GM23338 (cell line): Measurements from ENCODE around the gene CDK1. TPM values are rescaled to one million over a fixed set of nuclear protein-coding genes. Genes with fewer than 3 reads are reported as not detected.

Experiments
- ATAC-seq: fragments of 200-7000 bp; cut with Tn5 transposase; 3 replicates; pipeline ENCODE4 v1.9.1; 2020
- DNase-seq: peaks from one replicate; pipeline ENCODE4 v3.0.0-alpha.2; 2015; ENCODE audit warnings: low spot score
- H2AFZ ChIP-seq: fragments of 200-600 bp; sonication (generic); 2 replicates; pipeline ENCODE4 v1.8.0; 2016; ENCODE audit warnings: antibody characterized with exemption, mild to moderate bottlenecking, moderate library complexity
- H3F3A ChIP-seq: fragments of 200-600 bp; sonication (generic); replicated peaks from 2 replicates; pipeline ENCODE4 v1.8.0; 2017; ENCODE audit warnings: antibody characterized with exemption, mixed run types, low read depth
- H3K27ac ChIP-seq: fragments of 200-600 bp; sonication (generic); 2 replicates; pipeline ENCODE4 v1.6.1; 2016; ENCODE audit warnings: low read depth
- H3K27me3 ChIP-seq: fragments of 200-600 bp; sonication (generic); 2 replicates; pipeline ENCODE4 v1.8.0; 2016; ENCODE audit warnings: mild to moderate bottlenecking, mixed run types, moderate library complexity; ENCODE audit not compliant: insufficient read depth
- H3K36me3 ChIP-seq: fragments of 200-600 bp; sonication (generic); 2 replicates; pipeline ENCODE4 v1.8.0; 2016; ENCODE audit warnings: mild to moderate bottlenecking; ENCODE audit not compliant: insufficient read depth
- H3K4me1 ChIP-seq: fragments of 200-600 bp; sonication (generic); 2 replicates; pipeline ENCODE4 v1.8.0; 2016; ENCODE audit warnings: mild to moderate bottlenecking, moderate library complexity; ENCODE audit not compliant: insufficient read depth
- H3K4me2 ChIP-seq: fragments of 200-600 bp; sonication (generic); 2 replicates; pipeline ENCODE4 v1.7.1; 2017; ENCODE audit warnings: mixed run types
- H3K4me3 ChIP-seq: fragments of 200-600 bp; sonication (generic); 2 replicates; pipeline ENCODE4 v1.6.1; 2016; ENCODE audit warnings: mixed run types
- H3K79me2 ChIP-seq: fragments of 200-600 bp; sonication (generic); replicated peaks from 2 replicates; pipeline ENCODE4 v1.8.0; 2017; ENCODE audit warnings: mild to moderate bottlenecking; ENCODE audit not compliant: insufficient read depth
- H3K9me2 ChIP-seq: fragments of 200-600 bp; sonication (generic); 2 replicates; pipeline ENCODE4 v1.8.0; 2017; ENCODE audit not compliant: insufficient read depth
- H4K20me1 ChIP-seq: fragments of 200-600 bp; sonication (generic); replicated peaks from 2 replicates; pipeline ENCODE4 v1.8.0; 2017; ENCODE audit warnings: mild to moderate bottlenecking; ENCODE audit not compliant: insufficient read depth
- H3K27ac Mint-ChIP-seq: 2 replicates; pipeline ENCODE4 v1.8.0; 2020; ENCODE audit warnings: inconsistent platforms, mild to moderate bottlenecking, moderate library complexity, mixed read lengths
- H3K27me3 Mint-ChIP-seq: 3 replicates; pipeline ENCODE4 v1.8.0; 2022; ENCODE audit warnings: low read depth, mild to moderate bottlenecking, moderate library complexity, mixed read lengths, inconsistent platforms; ENCODE audit not compliant: insufficient read depth, poor library complexity
- H3K36me3 Mint-ChIP-seq: 3 replicates; pipeline ENCODE4 v1.8.0; 2021; ENCODE audit warnings: low read depth, mild to moderate bottlenecking, inconsistent platforms, moderate library complexity, mixed read lengths
- H3K4me1 Mint-ChIP-seq: 3 replicates; pipeline ENCODE4 v1.8.0; 2020; ENCODE audit warnings: mild to moderate bottlenecking, inconsistent platforms, mixed read lengths
- H3K4me3 Mint-ChIP-seq: 3 replicates; pipeline ENCODE4 v1.8.0; 2021; ENCODE audit warnings: moderate library complexity, mild to moderate bottlenecking, inconsistent platforms, mixed read lengths
- H3K9me3 Mint-ChIP-seq: 3 replicates; pipeline ENCODE4 v1.8.0; 2020; ENCODE audit warnings: moderate library complexity, mild to moderate bottlenecking, inconsistent platforms, mixed read lengths
- CREB1 ChIP-seq: fragments of 250-450 bp; sonication (Bioruptor Pico); IDR thresholded peaks from 2 replicates; pipeline ENCODE4 v1.5.0; 2020; ENCODE audit warnings: low read depth, mild to moderate bottlenecking, moderate library complexity
- POLR2AphosphoS5 ChIP-seq: IDR thresholded peaks from 2 replicates; pipeline ENCODE4 v1.6.1; 2016; ENCODE audit warnings: antibody characterized with exemption, low read depth
- STAT1 ChIP-seq: IDR thresholded peaks from one replicate; pipeline ENCODE4 v1.6.1; 2016; ENCODE audit warnings: antibody characterized with exemption; ENCODE audit not compliant: unreplicated experiment
- ZNF114 ChIP-seq: fragments of 250-450 bp; sonication (Bioruptor Pico); IDR thresholded peaks from 2 replicates; pipeline ENCODE4 v1.5.0; 2020; ENCODE audit warnings: mild to moderate bottlenecking, moderate library complexity
- ZNF331 ChIP-seq: fragments of 250-450 bp; sonication (Bioruptor Pico); IDR thresholded peaks from 2 replicates; pipeline ENCODE4 v1.5.0; 2020; ENCODE audit warnings: low read depth, mild to moderate bottlenecking, moderate library complexity
- polyA plus RNA-seq: library from polyadenylated mRNA; unstranded; fragments of >200 nt; fragmentation: Nextera tagmentation; extraction: Ambion mirVana; gene quantifications from 2 replicates; pipeline ENCODE4 v1.2.1, GENCODE V29; 2016
- total RNA-seq: library from RNA; depleted of rRNA; stranded (reverse); fragments of >200 nt; shearing (Covaris generic); gene quantifications from 2 replicates; pipeline ENCODE4 v1.2.3, GENCODE V29; 2014
- TF ChIP-seq, protein P1 (sequence below): fragments of 250-450 bp; sonication (Bioruptor Pico); IDR thresholded peaks from 2 replicates; pipeline ENCODE4 v1.5.0; 2020; ENCODE audit warnings: mild to moderate bottlenecking, moderate library complexity
- TF ChIP-seq, protein P2 (sequence below): IDR thresholded peaks from one replicate; pipeline ENCODE4 v1.6.1; 2018; ENCODE audit warnings: antibody characterized with exemption; ENCODE audit not compliant: unreplicated experiment

Gene CDK1
- total and polyA plus RNA-seq, 2 experiments from 2014 or later: 165 to 166 TPM

- TF ChIP-seq ZNF114 (CRISPR knock-in tag) (no peak), POLR2AphosphoS5 (no peak)
- TF ChIP-seq, protein P1, sequence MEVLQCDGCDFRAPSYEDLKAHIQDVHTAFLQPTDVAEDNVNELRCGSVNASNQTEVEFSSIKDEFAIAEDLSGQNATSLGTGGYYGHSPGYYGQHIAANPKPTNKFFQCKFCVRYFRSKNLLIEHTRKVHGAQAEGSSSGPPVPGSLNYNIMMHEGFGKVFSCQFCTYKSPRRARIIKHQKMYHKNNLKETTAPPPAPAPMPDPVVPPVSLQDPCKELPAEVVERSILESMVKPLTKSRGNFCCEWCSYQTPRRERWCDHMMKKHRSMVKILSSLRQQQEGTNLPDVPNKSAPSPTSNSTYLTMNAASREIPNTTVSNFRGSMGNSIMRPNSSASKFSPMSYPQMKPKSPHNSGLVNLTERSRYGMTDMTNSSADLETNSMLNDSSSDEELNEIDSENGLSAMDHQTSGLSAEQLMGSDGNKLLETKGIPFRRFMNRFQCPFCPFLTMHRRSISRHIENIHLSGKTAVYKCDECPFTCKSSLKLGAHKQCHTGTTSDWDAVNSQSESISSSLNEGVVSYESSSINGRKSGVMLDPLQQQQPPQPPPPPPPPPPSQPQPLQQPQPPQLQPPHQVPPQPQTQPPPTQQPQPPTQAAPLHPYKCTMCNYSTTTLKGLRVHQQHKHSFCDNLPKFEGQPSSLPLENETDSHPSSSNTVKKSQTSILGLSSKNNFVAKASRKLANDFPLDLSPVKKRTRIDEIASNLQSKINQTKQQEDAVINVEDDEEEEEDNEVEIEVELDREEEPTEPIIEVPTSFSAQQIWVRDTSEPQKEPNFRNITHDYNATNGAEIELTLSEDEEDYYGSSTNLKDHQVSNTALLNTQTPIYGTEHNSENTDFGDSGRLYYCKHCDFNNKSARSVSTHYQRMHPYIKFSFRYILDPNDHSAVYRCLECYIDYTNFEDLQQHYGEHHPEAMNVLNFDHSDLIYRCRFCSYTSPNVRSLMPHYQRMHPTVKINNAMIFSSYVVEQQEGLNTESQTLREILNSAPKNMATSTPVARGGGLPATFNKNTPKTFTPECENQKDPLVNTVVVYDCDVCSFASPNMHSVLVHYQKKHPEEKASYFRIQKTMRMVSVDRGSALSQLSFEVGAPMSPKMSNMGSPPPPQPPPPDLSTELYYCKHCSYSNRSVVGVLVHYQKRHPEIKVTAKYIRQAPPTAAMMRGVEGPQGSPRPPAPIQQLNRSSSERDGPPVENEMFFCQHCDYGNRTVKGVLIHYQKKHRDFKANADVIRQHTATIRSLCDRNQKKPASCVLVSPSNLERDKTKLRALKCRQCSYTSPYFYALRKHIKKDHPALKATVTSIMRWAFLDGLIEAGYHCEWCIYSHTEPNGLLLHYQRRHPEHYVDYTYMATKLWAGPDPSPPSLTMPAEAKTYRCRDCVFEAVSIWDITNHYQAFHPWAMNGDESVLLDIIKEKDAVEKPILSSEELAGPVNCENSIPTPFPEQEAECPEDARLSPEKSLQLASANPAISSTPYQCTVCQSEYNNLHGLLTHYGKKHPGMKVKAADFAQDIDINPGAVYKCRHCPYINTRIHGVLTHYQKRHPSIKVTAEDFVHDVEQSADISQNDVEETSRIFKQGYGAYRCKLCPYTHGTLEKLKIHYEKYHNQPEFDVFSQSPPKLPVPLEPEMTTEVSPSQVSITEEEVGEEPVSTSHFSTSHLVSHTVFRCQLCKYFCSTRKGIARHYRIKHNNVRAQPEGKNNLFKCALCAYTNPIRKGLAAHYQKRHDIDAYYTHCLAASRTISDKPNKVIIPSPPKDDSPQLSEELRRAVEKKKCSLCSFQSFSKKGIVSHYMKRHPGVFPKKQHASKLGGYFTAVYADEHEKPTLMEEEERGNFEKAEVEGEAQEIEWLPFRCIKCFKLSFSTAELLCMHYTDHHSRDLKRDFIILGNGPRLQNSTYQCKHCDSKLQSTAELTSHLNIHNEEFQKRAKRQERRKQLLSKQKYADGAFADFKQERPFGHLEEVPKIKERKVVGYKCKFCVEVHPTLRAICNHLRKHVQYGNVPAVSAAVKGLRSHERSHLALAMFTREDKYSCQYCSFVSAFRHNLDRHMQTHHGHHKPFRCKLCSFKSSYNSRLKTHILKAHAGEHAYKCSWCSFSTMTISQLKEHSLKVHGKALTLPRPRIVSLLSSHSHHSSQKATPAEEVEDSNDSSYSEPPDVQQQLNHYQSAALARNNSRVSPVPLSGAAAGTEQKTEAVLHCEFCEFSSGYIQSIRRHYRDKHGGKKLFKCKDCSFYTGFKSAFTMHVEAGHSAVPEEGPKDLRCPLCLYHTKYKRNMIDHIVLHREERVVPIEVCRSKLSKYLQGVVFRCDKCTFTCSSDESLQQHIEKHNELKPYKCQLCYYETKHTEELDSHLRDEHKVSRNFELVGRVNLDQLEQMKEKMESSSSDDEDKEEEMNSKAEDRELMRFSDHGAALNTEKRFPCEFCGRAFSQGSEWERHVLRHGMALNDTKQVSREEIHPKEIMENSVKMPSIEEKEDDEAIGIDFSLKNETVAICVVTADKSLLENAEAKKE: no peak
Measured at GRCh38 chr10:60747817-60748469, 30.3 kb upstream of the CDK1 start (continued).

DNA sequence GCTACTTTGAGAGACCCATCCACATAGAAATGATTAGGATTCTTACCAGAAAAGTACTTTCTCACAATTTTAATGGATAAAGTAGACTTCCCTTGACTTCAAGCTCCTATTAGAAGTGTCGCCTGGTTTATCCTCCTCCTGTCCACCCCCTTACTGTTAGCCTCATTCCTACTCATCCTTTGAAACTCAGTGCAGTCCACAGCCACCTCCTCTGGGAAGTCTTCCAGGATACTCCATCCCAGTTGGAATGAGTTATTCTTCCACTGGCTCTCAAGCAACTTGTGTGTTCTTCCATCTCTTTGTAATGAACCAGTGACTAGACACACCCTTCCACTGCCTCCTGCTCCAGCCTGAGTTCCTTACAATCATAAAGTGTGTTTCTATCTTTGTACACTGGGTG is 25.1 kb upstream of the CDK1 start:
- H3K4me3 ChIP-seq: no peak overlapping the region
- H3K9me2 ChIP-seq: 0 out of 2 replicates have a peak, but pooled peaks cover under 1% of the 10 kb centered on the region
- H3K4me1 ChIP-seq: peaks cover 8% of the 10 kb centered on the region
- no peak overlapping the region for H2AFZ ChIP-seq
- Mint-ChIP-seq H3K4me1 (peaks cover 16% of the 10 kb centered on the region; the same call in 2 of the 3 replicates), H3K4me3 (no peak overlapping the region), H3K27me3 (no peaks in the 10 kb centered on the region), H3K9me3 (no peaks in the 10 kb centered on the region), H3K27ac (no peak overlapping the region), H3K36me3 (no peaks in the 10 kb centered on the region; the same call in 2 of the 3 replicates)
- no peak overlapping the region for H3K27ac ChIP-seq
- DNase-seq (no peak), ATAC-seq (no peak)
- no peaks in the 10 kb centered on the region for H3F3A ChIP-seq
- H3K36me3 ChIP-seq: no peaks in the 10 kb centered on the region
- H3K79me2 ChIP-seq: no peaks in the 10 kb centered on the region
- H3K4me2 ChIP-seq: no peak overlapping the region
- no peaks in the 10 kb centered on the region for H3K27me3 ChIP-seq
- H4K20me1 ChIP-seq: no peaks in the 10 kb centered on the region
- TF ChIP-seq ZNF331 (CRISPR knock-in tag): no peak
- TF ChIP-seq, protein P2, sequence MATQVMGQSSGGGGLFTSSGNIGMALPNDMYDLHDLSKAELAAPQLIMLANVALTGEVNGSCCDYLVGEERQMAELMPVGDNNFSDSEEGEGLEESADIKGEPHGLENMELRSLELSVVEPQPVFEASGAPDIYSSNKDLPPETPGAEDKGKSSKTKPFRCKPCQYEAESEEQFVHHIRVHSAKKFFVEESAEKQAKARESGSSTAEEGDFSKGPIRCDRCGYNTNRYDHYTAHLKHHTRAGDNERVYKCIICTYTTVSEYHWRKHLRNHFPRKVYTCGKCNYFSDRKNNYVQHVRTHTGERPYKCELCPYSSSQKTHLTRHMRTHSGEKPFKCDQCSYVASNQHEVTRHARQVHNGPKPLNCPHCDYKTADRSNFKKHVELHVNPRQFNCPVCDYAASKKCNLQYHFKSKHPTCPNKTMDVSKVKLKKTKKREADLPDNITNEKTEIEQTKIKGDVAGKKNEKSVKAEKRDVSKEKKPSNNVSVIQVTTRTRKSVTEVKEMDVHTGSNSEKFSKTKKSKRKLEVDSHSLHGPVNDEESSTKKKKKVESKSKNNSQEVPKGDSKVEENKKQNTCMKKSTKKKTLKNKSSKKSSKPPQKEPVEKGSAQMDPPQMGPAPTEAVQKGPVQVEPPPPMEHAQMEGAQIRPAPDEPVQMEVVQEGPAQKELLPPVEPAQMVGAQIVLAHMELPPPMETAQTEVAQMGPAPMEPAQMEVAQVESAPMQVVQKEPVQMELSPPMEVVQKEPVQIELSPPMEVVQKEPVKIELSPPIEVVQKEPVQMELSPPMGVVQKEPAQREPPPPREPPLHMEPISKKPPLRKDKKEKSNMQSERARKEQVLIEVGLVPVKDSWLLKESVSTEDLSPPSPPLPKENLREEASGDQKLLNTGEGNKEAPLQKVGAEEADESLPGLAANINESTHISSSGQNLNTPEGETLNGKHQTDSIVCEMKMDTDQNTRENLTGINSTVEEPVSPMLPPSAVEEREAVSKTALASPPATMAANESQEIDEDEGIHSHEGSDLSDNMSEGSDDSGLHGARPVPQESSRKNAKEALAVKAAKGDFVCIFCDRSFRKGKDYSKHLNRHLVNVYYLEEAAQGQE: no peak
- TF ChIP-seq STAT1: no peak
- TF ChIP-seq CREB1 (CRISPR knock-in tag): no peak
